NCI-H187 treated with DMSO at 0.1 percent for 48 hours (cell line): ENCODE measurements around the gene OR52A5.

Source experiments
- DNase-seq: peaks from one replicate; lab custom pipeline; 2025; lab: John Stamatoyannopoulos, UW

OR52A5 gene

GRCh38 chr11:5115339-5115738 is 22.8 kb downstream of the OR52A5 start:
- DNase-seq: no peak

- DNase-seq: no peak
Observed at GRCh38 chr11:5107285-5107684, 30.9 kb downstream of the OR52A5 start.

DNA sequence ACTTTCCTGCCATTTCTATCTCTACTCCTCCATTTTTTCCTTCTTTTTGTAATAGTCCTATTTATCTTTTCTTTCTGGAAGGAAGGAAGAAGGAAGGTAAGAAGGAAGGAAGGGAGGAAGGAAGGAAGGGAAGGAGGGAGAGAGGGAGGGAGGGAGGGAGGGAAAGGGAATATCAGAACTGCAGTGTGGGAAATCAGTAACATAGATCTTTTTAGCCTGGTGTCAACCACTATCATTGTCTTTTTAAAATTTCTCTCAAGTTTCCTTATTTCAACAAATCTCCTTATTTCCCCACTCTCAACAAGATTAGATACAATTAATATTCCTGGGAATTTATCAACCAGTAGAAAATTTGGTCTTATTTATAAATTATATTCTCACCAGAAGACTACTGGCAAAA is 35.1 kb downstream of the OR52A5 start:
- DNase-seq: no peak

- DNase-seq: no peak
Observed at GRCh38 chr11:5102246-5102645, 35.9 kb downstream of the OR52A5 start.

DNA sequence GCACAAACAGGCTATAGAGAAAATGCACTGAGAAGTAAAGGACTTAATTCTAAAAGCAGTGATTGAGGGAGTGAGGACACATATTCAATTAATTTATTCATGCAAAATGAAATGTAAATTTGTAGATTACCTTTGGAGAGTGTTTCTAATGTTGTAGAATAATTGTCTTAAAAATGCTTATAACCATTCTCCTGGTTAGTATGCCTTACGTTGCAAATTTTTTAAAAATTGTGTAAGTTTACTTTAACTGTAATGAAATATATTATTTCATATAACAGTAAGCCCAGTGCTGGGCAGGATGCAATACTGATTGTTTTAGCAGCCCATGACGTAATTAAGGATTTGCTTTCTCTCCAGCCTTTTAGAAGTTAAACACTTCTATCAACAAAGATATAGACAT is 42.1 kb downstream of the OR52A5 start:
- DNase-seq: no peak

- DNase-seq: no peak
Observed at GRCh38 chr11:5092821-5093585, 45.2 kb downstream of the OR52A5 start.

GRCh38 chr11:5090668-5091067 is 47.5 kb downstream of the OR52A5 start:
- DNase-seq: no peak

DNA sequence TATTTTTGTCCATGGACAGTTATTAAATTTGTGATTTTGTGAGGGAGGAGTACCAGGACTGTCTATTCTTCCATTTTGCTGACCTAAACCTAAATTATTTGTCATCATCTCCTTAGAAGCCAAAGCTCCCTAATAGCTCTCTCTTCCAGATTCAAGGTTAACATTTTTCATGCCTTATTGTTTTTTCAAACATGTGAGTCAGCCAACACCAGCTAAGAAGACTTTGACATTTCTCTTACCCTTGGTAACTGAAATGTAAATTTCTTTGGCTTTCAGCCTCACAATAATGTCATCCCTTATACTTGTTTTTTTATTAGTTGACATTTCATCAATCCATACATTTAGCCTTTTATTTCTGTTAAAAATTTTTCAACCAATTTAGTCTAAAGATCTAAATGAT is 49.6 kb downstream of the OR52A5 start:
- no peak for DNase-seq

GRCh38 chr11:5083602-5084001 is 54.6 kb downstream of the OR52A5 start:
- DNase-seq: no peak

- no peak for DNase-seq
Observed at GRCh38 chr11:5081405-5081804, 56.8 kb downstream of the OR52A5 start.
